ENCODE results near the gene TMEM258. TPM values are rescaled to one million over a fixed set of nuclear protein-coding genes. Genes with fewer than 3 reads are reported as not detected.

The TMEM258 gene
- total RNA-seq, 1 experiment from 2014 or later: 201 TPM

DNA sequence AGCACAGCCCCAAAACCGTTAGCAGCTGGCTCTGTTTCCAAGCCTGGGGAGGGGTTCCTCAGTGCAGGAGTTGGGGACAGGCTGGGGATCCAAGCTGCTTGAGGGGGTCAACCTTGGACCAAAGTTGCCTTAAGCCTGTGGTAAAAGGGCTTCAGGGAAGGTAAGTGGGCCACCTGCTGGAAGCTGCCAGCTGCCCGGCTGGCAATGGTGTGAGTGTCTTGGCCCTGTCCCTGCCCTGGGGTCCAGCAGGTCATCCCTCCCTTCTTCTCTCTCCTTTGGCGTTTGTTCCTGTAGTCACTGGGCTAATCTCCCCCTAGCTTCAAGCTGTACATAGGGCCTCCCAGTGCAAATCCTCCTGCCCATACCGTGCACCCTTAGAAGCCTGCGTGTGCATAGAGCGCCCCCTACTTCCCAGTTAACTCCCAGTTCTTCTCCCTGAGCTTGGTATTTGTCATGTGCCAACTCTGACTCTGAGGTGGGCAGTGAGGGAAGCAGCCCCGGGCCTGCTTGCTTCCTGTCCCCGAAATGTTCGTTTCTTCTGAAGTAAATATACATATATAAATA, 4.4 kb downstream of the TMEM258 start:
- no peak overlapping the region for H3K4ac ChIP-seq (ENCODE audit: low read depth, low read length)
- peaks cover under 1% of the 10 kb centered on the region; the same call in 1 of the 2 replicates for H3K79me2 ChIP-seq (ENCODE audit: insufficient read depth, low read length)
- no peaks in the 10 kb centered on the region for H3K27me3 ChIP-seq (ENCODE audit: insufficient read depth, low read length)
- H3K14ac ChIP-seq (ENCODE audit: insufficient read depth, low read length): no peak overlapping the region
- no peak overlapping the region for H2AK5ac ChIP-seq (ENCODE audit: insufficient read length, low read length)
- H3K4me1 Mint-ChIP-seq: peaks cover 7 to 9% of the 10 kb centered on the region in 2 experiments
- DNase-seq: peak; percentile 74
- peaks cover 29 to 69% (median 67%) of the 10 kb centered on the region in 3 experiments for H3K36me3 Mint-ChIP-seq (ENCODE audit: insufficient read depth in 1 of 3, low read depth in 3 of 3)
- H2BK20ac ChIP-seq (ENCODE audit: low read depth, low read length, poor library complexity, severe bottlenecking): no peak overlapping the region
- H2BK15ac ChIP-seq (ENCODE audit: low read depth, low read length): no peak overlapping the region
- H3K4me3 Mint-ChIP-seq: no peak overlapping the region
- WGBS (ENCODE audit: extremely low coverage, insufficient read length, low lambda C conversion rate): no CpG with 5 or more reads among the region's 9 CpGs
- H3K4me1 ChIP-seq (ENCODE audit: insufficient read depth, low read length): no peaks in the 10 kb centered on the region
- H3K27ac ChIP-seq (ENCODE audit: insufficient read length, low read depth, low read length): no peak overlapping the region
- no peaks in the 10 kb centered on the region for H3K9me3 ChIP-seq (ENCODE audit: control insufficient read depth, low read depth, low read length)
- H2BK5ac ChIP-seq (ENCODE audit: insufficient read length, low read length): no peak overlapping the region
- H4K91ac ChIP-seq (ENCODE audit: insufficient read length, low read depth, low read length): no peak overlapping the region
- H3K56ac ChIP-seq (ENCODE audit: insufficient read length, low read depth, low read length): no peak overlapping the region
- H3K27me3 Mint-ChIP-seq (ENCODE audit: low read depth): no peaks in the 10 kb centered on the region; the same call in 1 of the 2 replicates
- H3K23me2 ChIP-seq (ENCODE audit: insufficient read length, low read depth, low read length, poor library complexity, severe bottlenecking): no peaks in the 10 kb centered on the region
- TF ChIP-seq, protein P1, sequence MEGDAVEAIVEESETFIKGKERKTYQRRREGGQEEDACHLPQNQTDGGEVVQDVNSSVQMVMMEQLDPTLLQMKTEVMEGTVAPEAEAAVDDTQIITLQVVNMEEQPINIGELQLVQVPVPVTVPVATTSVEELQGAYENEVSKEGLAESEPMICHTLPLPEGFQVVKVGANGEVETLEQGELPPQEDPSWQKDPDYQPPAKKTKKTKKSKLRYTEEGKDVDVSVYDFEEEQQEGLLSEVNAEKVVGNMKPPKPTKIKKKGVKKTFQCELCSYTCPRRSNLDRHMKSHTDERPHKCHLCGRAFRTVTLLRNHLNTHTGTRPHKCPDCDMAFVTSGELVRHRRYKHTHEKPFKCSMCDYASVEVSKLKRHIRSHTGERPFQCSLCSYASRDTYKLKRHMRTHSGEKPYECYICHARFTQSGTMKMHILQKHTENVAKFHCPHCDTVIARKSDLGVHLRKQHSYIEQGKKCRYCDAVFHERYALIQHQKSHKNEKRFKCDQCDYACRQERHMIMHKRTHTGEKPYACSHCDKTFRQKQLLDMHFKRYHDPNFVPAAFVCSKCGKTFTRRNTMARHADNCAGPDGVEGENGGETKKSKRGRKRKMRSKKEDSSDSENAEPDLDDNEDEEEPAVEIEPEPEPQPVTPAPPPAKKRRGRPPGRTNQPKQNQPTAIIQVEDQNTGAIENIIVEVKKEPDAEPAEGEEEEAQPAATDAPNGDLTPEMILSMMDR (conservative IDR thresholded peaks at IDR 0.05): peak; percentile 81
- no peak overlapping the region for H2AFZ ChIP-seq (ENCODE audit: low read length)
- H3K23ac ChIP-seq (ENCODE audit: insufficient read length, low read depth, low read length): no peak overlapping the region
- H2BK120ac ChIP-seq (ENCODE audit: low read depth, low read length, poor library complexity, severe bottlenecking): no peak overlapping the region
- no peak overlapping the region for H3K9ac ChIP-seq (ENCODE audit: extremely low read depth, insufficient read length, low read length)
- H3K27ac Mint-ChIP-seq: peak overlapping the region in 1 of 3 experiments; percentile 53; a peak in 1 of 7 replicates
- H3K18ac ChIP-seq (ENCODE audit: insufficient read length, low read depth, low read length): no peak overlapping the region
- peaks cover 2% of the 10 kb centered on the region for H4K20me1 ChIP-seq (ENCODE audit: control insufficient read depth, insufficient read depth, insufficient read length)
- H3T11ph ChIP-seq (ENCODE audit: low read length): no peak overlapping the region
- H4K5ac ChIP-seq (ENCODE audit: insufficient read length, low read depth, low read length): no peak overlapping the region
- H3K9me3 Mint-ChIP-seq: no peaks in the 10 kb centered on the region
- no peak overlapping the region for H2BK12ac ChIP-seq (ENCODE audit: insufficient read length, low read depth, low read length)
- H3K4me2 ChIP-seq (ENCODE audit: insufficient read depth, insufficient read length, low read length): no peak overlapping the region
- H4K8ac ChIP-seq (replicated peaks; ENCODE audit: insufficient read length, low read depth, low read length): no peak overlapping the region
- H3K79me1 ChIP-seq (ENCODE audit: insufficient read depth, low read depth, low read length, poor library complexity, severe bottlenecking): no peaks in the 10 kb centered on the region
